A549 (cell line): Measurements from ENCODE around the gene SPSB1.

Experiments used
- EP300 ChIP-seq, 2 experiments: fragments of >200 bp; sonication (Bioruptor Twin); formaldehyde crosslinking; IDR thresholded peaks; 2 replicates in 1 of 2; 3 replicates in 1 of 2; pipeline ENCODE4 v1.6.1; 2016 to 2017
- HDAC2 ChIP-seq: fragments of 200-600 bp; sonication (generic); IDR thresholded peaks from 2 replicates; pipeline ENCODE4 v1.6.1; 2016
- POLR2A ChIP-seq: IDR thresholded peaks from 2 replicates; pipeline ENCODE4 v1.6.1; 2012; ENCODE audit warnings: mild to moderate bottlenecking, low read length
- RAD21 ChIP-seq, 2 experiments: fragments of >200 bp in 1 of 2; sonication (Bioruptor Twin) in 1 of 2; formaldehyde crosslinking in 1 of 2; IDR thresholded peaks in 1 of 2; conservative IDR thresholded peaks in 1 of 2; 2 replicates in 1 of 2; 3 replicates in 1 of 2; pipeline ENCODE4 v1.6.1; 2012 to 2018; ENCODE audit warnings: inconsistent platforms in 1 of 2
- TF ChIP-seq, protein P1 (sequence below): fragments of >200 bp; sonication (Bioruptor Twin); formaldehyde crosslinking; IDR thresholded peaks from 3 replicates; pipeline ENCODE4 v1.5.1; 2016
- TF ChIP-seq, protein P2 (sequence below): fragments of 450-650 bp; IDR thresholded peaks from 2 replicates; pipeline ENCODE4 v1.6.1; 2014; ENCODE audit warnings: antibody characterized with exemption
- TF ChIP-seq, protein P3 (sequence below): fragments of 200-600 bp; sonication (generic); IDR thresholded peaks from 2 replicates; pipeline ENCODE4 v1.6.1; 2016; ENCODE audit warnings: antibody characterized with exemption, mild to moderate bottlenecking, moderate library complexity

DNA sequence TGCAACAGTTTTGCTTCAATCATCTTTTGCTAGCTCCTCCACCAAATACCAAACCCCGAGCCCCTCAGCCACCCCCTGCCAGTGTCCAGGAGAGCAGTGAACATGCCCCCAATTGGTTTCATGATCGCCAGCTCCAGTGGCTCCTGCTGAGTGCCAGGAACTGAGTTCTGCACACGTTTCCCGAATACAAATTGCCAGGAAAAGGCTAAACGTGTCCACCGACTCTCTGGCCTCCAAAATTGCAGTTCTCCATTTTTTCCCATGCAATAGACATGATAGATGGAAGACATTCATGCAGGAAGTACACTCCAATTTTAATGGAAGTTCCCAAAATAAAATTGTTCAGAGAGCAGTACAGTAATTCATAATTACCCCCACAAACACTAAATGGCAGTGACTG is 101.3 kb downstream of the SPSB1 start:
- TF ChIP-seq, protein P1, sequence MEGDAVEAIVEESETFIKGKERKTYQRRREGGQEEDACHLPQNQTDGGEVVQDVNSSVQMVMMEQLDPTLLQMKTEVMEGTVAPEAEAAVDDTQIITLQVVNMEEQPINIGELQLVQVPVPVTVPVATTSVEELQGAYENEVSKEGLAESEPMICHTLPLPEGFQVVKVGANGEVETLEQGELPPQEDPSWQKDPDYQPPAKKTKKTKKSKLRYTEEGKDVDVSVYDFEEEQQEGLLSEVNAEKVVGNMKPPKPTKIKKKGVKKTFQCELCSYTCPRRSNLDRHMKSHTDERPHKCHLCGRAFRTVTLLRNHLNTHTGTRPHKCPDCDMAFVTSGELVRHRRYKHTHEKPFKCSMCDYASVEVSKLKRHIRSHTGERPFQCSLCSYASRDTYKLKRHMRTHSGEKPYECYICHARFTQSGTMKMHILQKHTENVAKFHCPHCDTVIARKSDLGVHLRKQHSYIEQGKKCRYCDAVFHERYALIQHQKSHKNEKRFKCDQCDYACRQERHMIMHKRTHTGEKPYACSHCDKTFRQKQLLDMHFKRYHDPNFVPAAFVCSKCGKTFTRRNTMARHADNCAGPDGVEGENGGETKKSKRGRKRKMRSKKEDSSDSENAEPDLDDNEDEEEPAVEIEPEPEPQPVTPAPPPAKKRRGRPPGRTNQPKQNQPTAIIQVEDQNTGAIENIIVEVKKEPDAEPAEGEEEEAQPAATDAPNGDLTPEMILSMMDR: no peak
- TF ChIP-seq POLR2A (no peak), HDAC2 (no peak), RAD21 (conservative IDR thresholded peaks at IDR 0.05 in 1 of 2, IDR thresholded peaks at IDR 0.05 in 1 of 2) (no peak), EP300 (IDR thresholded peaks at IDR 0.05) (no peak)
- TF ChIP-seq, protein P2, sequence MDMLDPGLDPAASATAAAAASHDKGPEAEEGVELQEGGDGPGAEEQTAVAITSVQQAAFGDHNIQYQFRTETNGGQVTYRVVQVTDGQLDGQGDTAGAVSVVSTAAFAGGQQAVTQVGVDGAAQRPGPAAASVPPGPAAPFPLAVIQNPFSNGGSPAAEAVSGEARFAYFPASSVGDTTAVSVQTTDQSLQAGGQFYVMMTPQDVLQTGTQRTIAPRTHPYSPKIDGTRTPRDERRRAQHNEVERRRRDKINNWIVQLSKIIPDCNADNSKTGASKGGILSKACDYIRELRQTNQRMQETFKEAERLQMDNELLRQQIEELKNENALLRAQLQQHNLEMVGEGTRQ: no peak
- TF ChIP-seq, protein P3, sequence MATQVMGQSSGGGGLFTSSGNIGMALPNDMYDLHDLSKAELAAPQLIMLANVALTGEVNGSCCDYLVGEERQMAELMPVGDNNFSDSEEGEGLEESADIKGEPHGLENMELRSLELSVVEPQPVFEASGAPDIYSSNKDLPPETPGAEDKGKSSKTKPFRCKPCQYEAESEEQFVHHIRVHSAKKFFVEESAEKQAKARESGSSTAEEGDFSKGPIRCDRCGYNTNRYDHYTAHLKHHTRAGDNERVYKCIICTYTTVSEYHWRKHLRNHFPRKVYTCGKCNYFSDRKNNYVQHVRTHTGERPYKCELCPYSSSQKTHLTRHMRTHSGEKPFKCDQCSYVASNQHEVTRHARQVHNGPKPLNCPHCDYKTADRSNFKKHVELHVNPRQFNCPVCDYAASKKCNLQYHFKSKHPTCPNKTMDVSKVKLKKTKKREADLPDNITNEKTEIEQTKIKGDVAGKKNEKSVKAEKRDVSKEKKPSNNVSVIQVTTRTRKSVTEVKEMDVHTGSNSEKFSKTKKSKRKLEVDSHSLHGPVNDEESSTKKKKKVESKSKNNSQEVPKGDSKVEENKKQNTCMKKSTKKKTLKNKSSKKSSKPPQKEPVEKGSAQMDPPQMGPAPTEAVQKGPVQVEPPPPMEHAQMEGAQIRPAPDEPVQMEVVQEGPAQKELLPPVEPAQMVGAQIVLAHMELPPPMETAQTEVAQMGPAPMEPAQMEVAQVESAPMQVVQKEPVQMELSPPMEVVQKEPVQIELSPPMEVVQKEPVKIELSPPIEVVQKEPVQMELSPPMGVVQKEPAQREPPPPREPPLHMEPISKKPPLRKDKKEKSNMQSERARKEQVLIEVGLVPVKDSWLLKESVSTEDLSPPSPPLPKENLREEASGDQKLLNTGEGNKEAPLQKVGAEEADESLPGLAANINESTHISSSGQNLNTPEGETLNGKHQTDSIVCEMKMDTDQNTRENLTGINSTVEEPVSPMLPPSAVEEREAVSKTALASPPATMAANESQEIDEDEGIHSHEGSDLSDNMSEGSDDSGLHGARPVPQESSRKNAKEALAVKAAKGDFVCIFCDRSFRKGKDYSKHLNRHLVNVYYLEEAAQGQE: no peak
